ENCODE results near the gene CYP2A7.
"Not testable (repeated sequence)": the region's sequence is repeated elsewhere in the genome, so short reads cannot be mapped to it uniquely, and the experiment has no call there.

Gene CYP2A7

DNA sequence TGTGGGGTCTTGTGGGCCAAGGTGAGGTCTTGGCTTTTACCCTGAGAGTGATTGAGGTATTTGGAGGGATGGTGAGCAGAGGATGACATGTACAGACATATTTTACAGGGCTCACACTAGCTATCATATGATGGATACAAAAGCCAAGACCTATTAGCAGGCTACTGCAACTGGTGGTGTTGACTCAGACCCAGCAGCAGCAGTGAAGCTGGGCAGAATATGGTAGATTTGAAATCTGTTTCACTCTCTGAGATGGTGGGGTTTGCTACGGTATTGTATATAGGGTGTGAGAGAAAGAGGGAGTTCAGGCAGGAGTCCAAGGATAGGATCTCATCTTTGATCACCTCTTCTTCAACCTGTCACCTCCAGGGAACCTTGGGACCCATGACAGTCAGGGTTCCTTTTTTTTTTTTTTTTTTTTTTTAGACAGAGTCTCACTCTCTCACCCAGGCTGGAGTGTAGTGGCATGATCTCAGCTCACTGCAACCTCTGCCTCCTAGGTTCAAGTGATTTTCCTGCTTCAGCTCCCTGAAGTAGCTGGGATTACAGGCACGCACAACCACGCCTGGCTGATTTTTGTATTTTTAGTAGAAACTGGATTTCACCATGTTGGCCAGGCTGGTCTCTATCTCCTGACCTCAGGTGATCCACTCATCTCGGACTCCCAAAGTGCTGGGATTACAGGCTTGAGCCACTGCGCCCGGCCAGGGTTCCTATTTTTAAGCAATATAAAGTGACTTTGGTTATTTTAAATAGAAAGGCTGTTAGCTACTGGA is 20.1 kb upstream of the CYP2A7 start:
- DNase-seq; intact Hi-C loops (cut with DNase I): not testable (repeated sequence)

DNA sequence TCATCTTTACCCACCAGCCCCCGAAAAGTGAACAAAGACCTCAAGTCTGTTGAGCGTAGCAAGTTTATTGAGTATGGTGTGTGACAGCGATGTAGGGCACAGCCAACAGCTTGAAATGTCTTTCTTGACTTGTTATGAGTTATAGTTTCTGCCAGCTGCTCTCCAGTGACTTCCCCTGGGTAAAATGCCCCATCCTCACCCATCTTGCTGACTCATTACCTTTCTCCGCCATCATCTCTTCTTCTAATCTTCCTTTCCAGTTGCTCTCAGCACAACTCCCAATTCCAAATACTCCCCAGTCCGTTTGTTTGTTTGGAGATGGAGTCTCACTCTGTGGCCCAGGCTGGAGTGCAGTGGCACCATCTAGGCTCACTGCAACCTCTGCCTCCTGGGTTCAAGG is 18.5 kb upstream of the CYP2A7 start:
- DNase-seq; intact Hi-C loops (cut with DNase I): not testable (repeated sequence)

DNA sequence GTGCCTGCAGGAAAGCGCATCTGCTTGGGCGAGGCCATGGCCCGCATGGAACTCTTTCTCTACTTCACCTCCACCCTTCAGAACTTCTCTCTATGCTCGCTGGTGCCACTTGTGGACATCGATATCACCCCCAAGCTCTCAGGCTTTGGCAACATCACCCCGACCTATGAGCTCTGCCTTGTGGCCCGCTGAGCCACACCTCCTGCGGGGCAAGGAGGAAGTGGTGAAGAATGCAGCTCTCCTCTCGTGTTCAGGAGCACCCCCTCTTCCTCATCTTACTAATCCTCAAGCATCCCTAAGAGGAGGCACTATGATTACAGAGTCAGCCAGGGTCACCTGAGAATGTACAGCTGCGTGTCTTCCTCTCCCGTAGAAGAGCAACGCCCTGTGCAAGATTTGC is 17.9 kb upstream of the CYP2A7 start:
- DNase-seq; intact Hi-C loops (cut with DNase I): not testable (repeated sequence)

DNA sequence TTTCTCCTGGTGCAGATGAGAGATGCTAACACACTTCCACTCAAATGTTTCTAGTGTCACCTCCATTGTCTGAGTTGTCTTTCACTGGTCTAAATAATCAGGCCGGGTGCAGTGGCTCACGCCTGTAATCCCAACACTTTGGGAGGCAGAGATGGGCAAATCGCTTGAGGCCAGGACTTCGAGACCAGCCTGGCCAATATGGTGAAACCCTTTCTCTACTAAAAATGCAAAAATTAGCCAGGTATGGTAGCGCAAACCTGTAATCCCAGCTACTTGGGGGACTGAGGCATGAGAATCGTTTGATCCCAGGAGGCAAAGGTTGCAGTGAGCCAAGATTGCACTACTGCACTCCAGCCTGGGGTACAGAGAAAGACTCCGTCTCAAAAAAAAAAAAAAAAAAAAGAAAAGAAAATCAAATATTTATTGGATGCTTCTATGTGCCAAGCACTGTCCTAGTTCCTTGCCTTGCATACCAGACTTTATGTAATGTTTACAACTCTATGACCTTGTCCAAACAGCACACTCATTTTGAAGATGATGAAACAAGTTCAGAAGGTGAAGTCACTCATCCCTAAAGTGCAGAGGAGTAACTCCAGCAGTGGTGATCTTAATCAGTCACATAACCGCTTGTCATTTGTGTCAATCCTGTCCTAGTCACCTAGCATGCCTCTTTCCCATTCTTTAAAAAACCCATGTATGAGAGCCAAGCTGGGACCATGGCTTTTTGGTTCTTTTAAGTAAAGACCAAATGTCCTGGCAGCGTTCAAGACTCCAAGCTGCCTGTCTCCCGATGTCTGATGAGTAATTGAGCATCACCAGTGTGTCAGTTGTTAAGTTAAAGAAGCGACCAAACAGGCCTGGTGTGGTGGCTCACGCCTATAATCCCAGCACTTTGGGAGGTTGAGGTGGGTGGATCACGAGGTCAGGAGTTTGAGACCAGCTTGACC is 15.1 kb upstream of the CYP2A7 start:
- intact Hi-C loops (cut with DNase I); DNase-seq: not testable (repeated sequence)

DNA sequence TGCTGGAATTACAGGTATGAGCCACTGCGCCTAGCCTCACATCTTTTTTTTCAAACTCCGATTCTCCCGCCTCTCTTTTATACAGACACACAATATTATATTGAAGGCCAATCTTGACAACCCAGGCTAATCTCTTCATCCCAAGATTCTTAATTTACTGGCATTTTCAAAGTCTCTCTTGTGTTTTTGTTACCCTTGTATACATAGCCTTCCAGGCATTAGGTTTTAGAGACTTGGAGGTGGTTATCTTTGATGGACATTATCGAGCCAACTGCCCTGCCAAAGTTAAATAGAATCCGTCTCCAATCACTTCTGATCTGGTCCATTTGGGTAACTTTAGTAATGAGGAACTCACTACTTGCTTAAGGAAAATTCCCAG is 14.4 kb upstream of the CYP2A7 start:
- intact Hi-C loops (cut with DNase I): no loop called here
- no peak for DNase-seq

DNA sequence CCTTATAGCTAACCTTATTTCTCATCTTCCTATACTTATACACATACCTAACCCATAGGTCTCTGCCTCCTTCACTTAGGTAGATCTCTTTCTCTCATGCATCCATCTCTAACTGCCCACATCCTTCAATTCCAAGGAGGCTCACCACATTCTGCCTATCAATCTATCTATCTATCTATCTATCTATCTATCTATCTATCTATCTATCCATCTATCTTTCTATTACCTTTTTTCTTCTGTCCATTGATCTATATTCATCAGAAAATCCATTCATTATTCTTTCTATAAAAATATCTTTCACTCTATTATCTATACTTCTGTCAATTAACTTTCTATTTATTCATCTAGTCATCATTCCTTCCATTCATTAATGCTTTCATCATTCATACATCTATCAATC is 11.1 kb upstream of the CYP2A7 start:
- no peak for DNase-seq
- intact Hi-C loops (cut with DNase I): no loop called here

DNA sequence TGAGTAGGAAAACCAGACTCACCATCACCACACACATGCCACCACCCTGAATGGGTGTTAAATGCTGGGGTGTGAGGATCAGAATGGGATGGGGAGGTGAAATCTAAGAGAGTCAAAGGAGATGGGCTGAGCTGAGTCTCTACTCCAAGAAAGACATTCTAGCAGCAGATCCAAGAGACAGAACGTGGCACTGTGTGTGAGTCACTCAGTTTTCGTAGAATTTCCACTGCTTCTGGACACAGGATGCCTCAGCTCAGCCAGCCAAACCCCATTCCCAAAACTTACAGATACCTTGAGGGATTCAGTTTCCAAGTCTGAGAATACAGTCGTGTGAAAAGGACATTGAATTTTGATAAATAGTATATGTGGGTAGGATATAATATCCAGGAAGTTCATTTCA is 7.3 kb upstream of the CYP2A7 start:
- DNase-seq: no peak
- intact Hi-C loops (cut with DNase I): no loop called here

DNA sequence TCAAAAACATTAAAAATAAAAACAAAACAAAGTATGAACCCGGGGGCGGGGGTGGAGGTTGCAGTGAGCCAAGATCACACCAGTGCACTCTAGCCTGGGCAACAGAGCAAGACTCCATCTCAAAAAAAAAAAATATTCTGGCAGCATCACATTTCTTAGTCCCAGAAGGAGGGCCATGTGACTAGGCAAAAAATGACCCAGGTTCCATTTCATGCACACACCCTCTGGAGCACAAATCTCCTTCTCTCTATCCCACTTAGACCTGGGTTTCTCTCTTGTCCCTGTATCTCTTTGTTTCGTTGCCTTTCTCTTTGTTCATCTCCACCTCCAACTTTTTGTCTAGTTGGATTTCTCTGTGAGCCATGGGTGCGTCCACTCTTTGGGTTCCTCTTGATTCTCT is 6.2 kb upstream of the CYP2A7 start:
- intact Hi-C loops (cut with DNase I): no loop called here
- DNase-seq: no peak

DNA sequence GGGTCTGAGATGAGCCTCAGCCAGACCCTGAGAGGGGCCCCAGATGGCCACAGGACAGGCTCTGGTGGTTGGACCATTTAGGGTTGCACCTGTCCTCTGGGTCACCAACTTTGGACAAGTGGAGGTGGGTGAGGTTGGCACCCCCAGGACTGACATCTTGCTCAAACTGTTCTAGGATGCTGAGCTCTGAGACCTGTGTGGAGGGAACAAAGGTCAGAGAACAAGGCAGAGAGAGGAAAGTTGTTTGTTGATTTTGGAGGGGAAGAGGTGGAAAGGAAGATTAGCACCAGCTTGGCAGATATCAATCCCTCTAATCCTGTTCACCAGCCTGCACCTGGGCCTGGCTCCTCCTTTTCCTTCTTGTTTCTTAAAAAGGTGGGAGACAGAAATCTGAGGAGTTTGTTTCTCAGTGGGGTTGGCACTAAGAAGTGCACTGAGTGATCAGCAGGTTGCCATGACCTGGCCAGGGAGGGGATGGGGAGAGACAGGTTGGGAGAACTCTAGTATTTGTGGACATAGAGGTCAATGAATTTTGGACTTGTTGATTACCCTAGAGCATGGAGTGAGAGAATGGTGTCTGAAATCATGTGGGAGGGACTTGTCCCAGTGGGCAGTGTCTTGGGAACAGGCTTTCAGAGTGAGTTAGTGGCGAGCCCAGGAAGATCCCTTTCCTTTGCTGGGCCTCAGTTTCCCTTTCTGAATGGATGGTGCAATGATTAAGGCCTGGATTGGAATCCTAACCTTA is 2.3 kb upstream of the CYP2A7 start:
- intact Hi-C loops (cut with DNase I); DNase-seq: not testable (repeated sequence)

DNA sequence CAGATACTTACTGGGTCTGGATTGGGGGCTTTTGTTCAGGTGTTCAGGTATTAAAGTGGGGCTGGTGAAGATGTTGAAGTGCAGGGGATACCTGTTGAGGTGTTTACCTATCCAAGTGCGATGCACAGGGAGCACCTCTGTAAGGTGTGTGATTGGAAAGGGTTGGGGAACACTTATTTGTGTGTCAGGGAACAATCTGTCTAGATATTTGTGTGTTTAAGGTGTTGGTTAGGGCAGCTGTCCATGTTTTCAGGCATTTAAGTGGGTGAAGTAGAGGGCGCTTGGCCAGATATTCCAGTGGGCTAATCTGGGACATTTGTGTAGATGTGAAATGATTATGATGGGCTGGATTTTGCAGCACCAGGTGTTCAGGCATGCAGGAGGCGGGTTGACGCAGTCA is 2.7 kb downstream of the CYP2A7 start:
- DNase-seq; intact Hi-C loops (cut with DNase I): not testable (repeated sequence)

DNA sequence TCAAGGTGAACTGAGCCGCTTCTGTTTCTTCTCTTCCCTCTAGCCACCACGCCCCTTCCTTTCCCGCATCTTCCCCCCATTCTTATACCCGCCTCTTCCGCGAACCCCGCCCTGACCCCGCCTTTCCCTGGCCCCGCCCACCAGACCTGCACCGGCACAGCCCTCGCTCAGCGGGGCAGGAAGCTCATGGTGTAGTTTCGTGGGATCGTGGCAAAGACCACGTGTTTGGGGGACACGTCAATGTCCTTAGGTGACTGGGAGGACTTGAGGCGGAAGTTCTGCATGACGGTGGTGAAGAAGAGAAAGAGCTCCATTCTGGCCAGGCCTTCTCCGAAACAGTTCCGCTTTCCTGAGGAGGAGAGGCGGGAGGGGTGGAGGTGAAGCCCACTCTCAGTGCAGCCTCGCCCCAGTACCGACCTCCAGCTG is 6.5 kb downstream of the CYP2A7 start:
- peak in 23 of 42 donors; percentile 2 to 64 (median 23) for DNase-seq
- intact Hi-C loops (cut with DNase I): not testable (repeated sequence)

DNA sequence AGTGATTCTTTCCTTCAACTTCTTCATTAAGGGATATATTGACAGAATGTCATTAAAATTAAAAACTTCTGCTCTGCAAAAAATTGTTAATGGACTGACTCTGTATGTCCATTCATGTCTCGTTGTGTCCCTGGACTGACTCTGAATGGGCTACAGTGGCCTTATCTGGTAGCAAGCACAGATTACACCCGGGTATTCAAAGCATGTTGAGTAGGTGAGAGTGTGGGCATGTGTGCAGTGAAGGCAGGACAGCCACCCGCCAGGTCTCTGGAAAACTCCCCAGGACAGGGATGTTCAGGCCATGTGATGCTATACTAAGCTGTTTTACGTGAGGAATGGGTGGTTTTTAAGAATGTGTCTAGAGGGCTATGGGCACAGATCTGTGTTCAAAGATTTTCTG is 7.2 kb downstream of the CYP2A7 start:
- intact Hi-C loops (cut with DNase I); DNase-seq: not testable (repeated sequence)

DNA sequence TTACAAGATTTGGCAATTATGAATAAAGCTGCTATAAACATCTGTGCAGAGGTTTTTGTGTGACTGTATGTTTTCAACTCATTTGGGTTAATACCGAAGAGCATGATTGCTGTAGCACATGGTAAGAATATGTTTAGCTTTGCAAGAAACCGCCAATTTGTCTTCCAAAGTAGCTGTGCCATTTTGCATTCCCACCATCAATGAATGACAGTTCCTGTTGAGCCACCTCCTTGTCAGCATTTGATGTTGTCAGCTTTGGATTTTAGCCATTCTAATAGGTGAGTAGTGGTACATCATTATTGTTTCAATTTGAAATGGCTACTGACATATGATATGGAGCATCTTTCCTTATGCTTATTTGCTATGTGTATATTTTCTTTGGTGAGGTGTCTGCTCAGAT is 8.2 kb downstream of the CYP2A7 start:
- DNase-seq; intact Hi-C loops (cut with DNase I): not testable (repeated sequence)

DNA sequence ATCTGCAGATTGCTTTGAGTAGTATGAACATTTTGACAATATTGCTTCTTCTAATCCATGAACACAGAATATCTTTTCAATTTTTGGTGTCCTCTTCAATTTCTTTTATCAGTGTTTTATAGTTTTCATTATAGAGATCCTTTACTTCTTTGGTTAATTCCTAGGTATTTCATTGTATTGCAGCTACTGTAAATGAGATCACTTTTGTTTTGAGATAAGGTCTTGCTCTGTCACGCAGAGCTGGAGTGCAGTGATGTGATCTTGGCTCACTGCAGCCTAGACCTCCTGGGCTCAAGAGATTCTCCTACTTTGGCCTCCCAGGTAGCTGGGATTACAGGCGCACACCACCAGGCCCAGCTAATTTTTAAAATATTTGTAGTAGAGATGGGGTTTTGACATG is 9.8 kb downstream of the CYP2A7 start:
- intact Hi-C loops (cut with DNase I): no loop called here
- DNase-seq: no peak

DNA sequence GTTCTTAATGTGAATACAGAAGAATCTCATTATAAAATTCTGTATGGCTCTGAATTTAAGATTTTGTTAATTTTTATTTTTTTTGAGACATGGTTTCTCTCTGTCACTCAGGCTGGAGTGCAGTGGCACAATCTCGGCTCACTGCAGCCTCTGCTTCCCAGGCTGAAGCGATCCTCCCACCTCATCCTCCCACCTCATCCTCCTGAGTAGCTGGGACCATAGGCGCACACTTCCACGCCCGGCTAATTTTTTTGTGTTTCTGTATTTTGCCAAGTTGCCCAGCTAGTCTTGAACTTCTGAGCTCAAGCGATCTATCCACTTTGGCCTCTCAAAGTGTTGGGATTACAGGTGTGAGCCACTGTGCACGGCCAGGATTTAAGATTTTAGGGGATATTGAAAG is 14.3 kb downstream of the CYP2A7 start:
- DNase-seq: peak in 1 of 42 donors; percentile 4
- intact Hi-C loops (cut with DNase I): no loop called here

DNA sequence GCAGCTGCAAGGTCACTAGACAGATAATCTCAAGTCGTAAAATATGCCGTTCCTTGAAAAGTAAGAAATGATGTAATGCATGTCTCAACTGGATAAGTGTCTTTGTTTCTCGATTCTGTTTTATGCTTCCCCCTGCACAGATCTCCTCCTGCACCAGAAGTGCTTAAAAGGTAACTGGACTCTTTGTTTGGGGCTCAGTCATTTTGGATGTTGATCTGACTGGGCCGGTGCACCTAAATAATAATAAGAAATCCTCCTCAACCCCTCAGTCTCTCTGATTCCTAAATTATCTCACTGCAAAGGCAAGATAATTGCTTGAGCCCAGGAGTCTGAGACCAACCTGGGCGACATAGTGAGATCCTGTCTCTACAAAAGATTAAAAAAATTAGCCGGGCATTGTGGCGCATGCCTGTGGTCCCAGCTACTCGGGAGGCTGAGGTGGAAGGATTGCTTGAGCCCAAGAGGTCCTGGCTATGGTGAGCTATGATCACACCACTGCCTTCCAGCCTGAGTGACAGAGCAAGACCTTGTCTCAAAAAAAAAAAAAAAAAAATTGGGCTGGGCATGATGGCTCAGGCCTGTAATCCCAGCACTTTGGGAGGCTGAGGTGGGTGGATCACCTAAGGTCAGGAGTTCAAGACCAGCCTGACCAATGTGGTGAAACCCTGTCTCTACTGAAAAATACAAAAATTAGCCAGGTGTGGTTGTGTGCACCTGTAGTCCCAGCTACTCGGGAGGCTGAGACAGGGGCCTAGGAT is 17.1 kb downstream of the CYP2A7 start:
- intact Hi-C loops (cut with DNase I); DNase-seq: not testable (repeated sequence)

DNA sequence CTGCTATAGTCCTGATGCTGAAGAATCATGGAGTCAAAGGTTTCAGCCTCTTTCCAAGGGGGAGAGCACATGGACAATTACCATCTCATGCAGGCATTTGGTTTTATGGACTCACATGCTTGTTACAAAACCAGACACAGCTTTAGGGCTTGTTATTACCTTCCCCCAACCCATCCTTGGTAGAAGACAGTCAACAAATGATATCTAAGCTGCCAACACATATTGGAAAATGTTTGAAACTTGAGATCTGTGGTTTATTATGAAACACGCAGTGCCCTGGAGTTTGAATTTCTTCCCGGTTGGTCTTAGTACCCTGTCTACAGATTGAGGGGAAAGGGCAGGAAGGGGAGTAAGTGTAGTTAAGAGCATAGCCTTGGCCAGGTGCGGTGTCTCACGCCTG is 19.2 kb downstream of the CYP2A7 start:
- no peak for DNase-seq
- intact Hi-C loops (cut with DNase I): no loop called here

DNA sequence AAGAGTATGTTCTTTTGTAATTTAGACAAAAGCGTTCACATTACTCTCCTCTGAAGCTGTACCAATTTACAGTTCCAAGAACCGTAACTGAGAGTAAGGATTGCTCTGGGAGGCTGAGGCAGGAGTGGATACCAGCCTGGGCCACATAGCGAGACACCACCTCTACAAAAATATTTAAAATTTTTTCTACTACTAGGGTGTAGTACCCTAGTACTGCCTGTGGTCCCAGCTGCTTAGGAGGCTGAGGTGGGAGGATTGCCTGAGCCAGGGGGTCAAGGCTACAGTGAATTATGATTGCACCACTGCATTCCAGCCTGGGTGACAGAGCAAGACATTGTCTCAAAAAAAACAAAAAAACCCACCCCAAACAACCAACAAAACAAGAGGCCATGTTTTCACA is 19.7 kb downstream of the CYP2A7 start:
- no peak for DNase-seq
- intact Hi-C loops (cut with DNase I): no loop called here

DNA sequence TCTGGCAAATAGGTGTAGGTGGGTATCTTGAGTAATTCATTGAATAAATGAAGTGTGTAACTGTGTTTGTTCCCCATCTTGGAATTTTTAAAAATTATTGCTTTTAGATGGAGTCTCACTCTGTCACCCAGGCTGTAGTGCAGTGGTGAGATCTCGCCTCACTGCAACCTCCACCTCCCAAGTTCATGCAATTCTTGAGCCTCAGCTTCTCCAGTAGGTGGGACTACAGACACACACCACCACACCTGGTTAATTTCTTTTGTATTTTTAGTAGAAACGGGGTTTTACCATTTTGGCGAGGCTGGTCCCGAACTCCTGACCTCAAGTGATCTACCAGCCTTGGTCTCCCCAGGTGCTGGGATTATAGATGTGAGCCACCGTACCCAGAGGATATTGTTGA is 23.9 kb downstream of the CYP2A7 start:
- intact Hi-C loops (cut with DNase I): no loop called here
- no peak for DNase-seq
